DOHH2 (cell line): ENCODE results near the gene PSME4.

Source experiments
- H3F3A ChIP-seq: fragments of 200-600 bp; sonication (generic), shearing (Covaris generic); 2 replicates; pipeline ENCODE4 v1.6.0; 2016; ENCODE audit warnings: antibody characterized with exemption, mild to moderate bottlenecking; ENCODE audit not compliant: control insufficient read depth, insufficient read depth
- H3K27ac ChIP-seq: fragments of 200-600 bp; sonication (generic); 2 replicates; pipeline ENCODE4 v1.5.1; 2014; ENCODE audit warnings: low read depth, mild to moderate bottlenecking, low read length, moderate library complexity
- H3K27me3 ChIP-seq: fragments of 200-600 bp; sonication (generic); 2 replicates; pipeline ENCODE4 v1.6.1; 2014; ENCODE audit warnings: mild to moderate bottlenecking, low read length, mixed read lengths; ENCODE audit not compliant: control insufficient read depth
- H3K36me3 ChIP-seq: fragments of 200-600 bp; sonication (generic); 2 replicates; pipeline ENCODE4 v1.6.1; 2014; ENCODE audit warnings: mild to moderate bottlenecking, low read length, moderate library complexity, mixed read lengths; ENCODE audit not compliant: control insufficient read depth
- H3K4me1 ChIP-seq: fragments of 200-600 bp; sonication (generic); 2 replicates; pipeline ENCODE4 v1.6.1; 2014; ENCODE audit warnings: mild to moderate bottlenecking, low read length, mixed read lengths; ENCODE audit not compliant: control insufficient read depth
- H3K4me2 ChIP-seq: fragments of 200-600 bp; sonication (generic); 2 replicates; pipeline ENCODE4 v1.6.0; 2014; ENCODE audit warnings: mild to moderate bottlenecking, low read length, moderate library complexity
- H3K4me3 ChIP-seq: fragments of 200-600 bp; sonication (generic); 2 replicates; pipeline ENCODE4 v1.5.1; 2014; ENCODE audit warnings: mild to moderate bottlenecking, low read length, mixed read lengths
- H3K79me2 ChIP-seq: fragments of 200-600 bp; sonication (generic); 2 replicates; pipeline ENCODE4 v1.6.1; 2014; ENCODE audit warnings: mild to moderate bottlenecking, low read length, mixed read lengths; ENCODE audit not compliant: control insufficient read depth
- H3K9me2 ChIP-seq: fragments of 200-600 bp; sonication (generic); replicated peaks from 2 replicates; pipeline ENCODE4 v1.6.1; 2014; ENCODE audit warnings: mild to moderate bottlenecking, low read length, mixed read lengths; ENCODE audit not compliant: control insufficient read depth
- H3K9me3 ChIP-seq: fragments of 200-600 bp; sonication (generic); 2 replicates; pipeline ENCODE4 v1.6.1; 2014; ENCODE audit warnings: antibody characterized with exemption, low read length, mixed read lengths; ENCODE audit not compliant: control insufficient read depth, insufficient read depth
- H4K20me1 ChIP-seq: fragments of 200-600 bp; sonication (generic); 2 replicates; pipeline ENCODE4 v1.6.0; 2014; ENCODE audit warnings: low read depth, mild to moderate bottlenecking, antibody characterized with exemption, low read length, moderate library complexity; ENCODE audit not compliant: control insufficient read depth, insufficient read depth
- CTCF ChIP-seq: fragments of 200-600 bp; sonication (generic); IDR thresholded peaks from one replicate; pipeline ENCODE4 v1.5.1; 2014; ENCODE audit warnings: antibody characterized with exemption, mild to moderate bottlenecking, low read depth, low read length; ENCODE audit not compliant: poor library complexity, severe bottlenecking
- EZH2phosphoT487 ChIP-seq: fragments of 200-600 bp; sonication (generic); IDR thresholded peaks from 2 replicates; pipeline ENCODE4 v1.6.1; 2017; ENCODE audit warnings: borderline replicate concordance, mild to moderate bottlenecking, antibody characterized with exemption, low read length, moderate library complexity, mixed read lengths

PSME4 gene

DNA sequence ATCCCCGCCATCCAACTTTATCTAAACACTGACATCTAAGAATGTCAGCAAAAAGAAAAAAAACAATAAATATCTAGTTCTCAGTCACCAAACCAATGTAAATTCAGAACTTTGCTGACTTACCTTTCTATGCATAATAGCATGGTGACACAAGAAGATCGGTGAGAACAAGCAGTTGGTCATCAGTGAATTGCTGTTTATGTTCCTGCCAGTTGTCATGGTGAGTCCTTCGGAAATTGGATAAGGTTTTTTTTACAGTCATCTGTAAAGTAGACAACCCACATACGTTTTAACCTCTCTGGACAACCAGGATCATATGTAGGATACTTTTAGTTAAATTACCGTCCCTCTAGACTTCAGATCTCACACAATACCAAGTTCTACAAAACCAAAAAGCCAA, 104.8 kb downstream of the PSME4 start:
- H3K4me1 ChIP-seq = no peaks in the 10 kb centered on the region
- H3K27ac ChIP-seq = no peak overlapping the region
- no peaks in the 10 kb centered on the region for H3K9me2 ChIP-seq
- no peaks in the 10 kb centered on the region for H3K27me3 ChIP-seq
- 0 out of 2 replicates have a peak, but pooled peaks cover 2% of the 10 kb centered on the region for H3F3A ChIP-seq
- no peaks in the 10 kb centered on the region for H4K20me1 ChIP-seq
- peaks cover 60% of the 10 kb centered on the region for H3K36me3 ChIP-seq
- TF ChIP-seq CTCF = no peak
- no peak for TF ChIP-seq EZH2phosphoT487
- H3K9me3 ChIP-seq = no peaks in the 10 kb centered on the region
- H3K4me3 ChIP-seq = no peak overlapping the region
- no peaks in the 10 kb centered on the region for H3K79me2 ChIP-seq
- no peak overlapping the region for H3K4me2 ChIP-seq

DNA sequence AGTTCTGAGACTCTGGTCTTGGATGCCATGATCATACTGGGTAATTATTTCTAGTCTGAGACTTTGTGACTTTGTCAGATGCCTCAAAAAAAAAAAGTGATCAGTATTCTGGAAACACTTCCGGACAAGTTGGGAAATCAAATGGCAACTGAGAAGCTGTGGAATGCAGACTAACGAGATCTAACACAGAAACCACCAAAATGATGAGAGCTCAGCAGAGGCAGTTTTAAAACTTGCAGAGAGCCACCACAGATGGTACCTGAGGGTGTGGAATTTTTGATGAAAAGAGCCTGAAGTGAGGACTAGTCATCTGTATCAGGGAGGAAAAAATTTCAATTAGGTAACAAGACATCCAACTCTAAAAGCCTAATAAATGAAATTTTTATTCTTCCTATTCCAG, 105.5 kb downstream of the PSME4 start:
- Histone ChIP-seq H3F3A (0 out of 2 replicates have a peak, but pooled peaks cover 2% of the 10 kb centered on the region), H3K4me1 (no peaks in the 10 kb centered on the region), H3K36me3 (peaks cover 60% of the 10 kb centered on the region), H3K9me2 (no peaks in the 10 kb centered on the region), H3K79me2 (no peaks in the 10 kb centered on the region), H3K27ac (no peak overlapping the region), H4K20me1 (no peaks in the 10 kb centered on the region), H3K4me2 (no peak overlapping the region), H3K9me3 (no peaks in the 10 kb centered on the region), H3K27me3 (no peaks in the 10 kb centered on the region), H3K4me3 (no peak overlapping the region)
- no peak for TF ChIP-seq EZH2phosphoT487
- TF ChIP-seq CTCF = no peak

DNA sequence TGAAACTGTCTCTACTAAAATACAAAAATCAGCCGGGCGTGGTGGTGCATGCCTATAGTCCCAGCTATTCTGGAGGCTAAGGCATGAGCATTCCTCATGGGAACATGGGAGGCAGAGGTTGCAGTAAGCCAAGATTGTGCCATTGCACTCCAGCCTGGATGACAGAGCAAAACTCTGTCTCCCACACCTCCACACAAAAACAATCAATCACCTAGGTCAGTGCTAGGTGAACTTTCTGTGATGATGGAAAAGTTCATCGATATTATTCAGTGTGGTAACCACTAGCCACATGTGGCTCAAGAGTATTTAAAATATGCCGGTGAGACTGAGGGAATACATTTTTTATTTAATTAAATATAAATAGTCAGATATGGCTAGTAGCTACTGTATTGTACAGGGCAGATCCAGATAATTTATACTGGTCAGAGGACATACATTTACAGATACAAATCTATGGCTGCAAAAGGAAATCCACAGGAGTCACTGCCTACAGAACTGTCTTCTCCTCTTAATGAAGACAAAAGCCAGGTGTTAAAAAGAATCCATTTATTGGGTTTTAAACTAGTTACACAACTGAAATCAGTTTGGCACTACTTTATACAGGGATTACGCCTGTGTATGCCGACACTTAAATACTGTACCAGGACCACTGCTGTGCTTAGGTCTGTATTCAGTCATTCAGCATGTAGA, 107.1 kb downstream of the PSME4 start:
- Histone ChIP-seq H4K20me1 (no peaks in the 10 kb centered on the region), H3K9me3 (no peaks in the 10 kb centered on the region), H3K36me3 (peaks cover 48% of the 10 kb centered on the region), H3K9me2 (no peaks in the 10 kb centered on the region), H3K79me2 (no peaks in the 10 kb centered on the region), H3F3A (0 out of 2 replicates have a peak, but pooled peaks cover 2% of the 10 kb centered on the region), H3K4me3 (no peak overlapping the region), H3K27ac (no peak overlapping the region), H3K4me2 (no peak overlapping the region), H3K4me1 (no peaks in the 10 kb centered on the region), H3K27me3 (no peaks in the 10 kb centered on the region)
- no peak for TF ChIP-seq EZH2phosphoT487
- TF ChIP-seq CTCF = no peak
